ENCODE results near the gene SPTBN5. TPM values are rescaled to one million over a fixed set of nuclear protein-coding genes. Genes with fewer than 3 reads are reported as not detected.

The SPTBN5 gene
- total RNA-seq, 1 donor from 2014 or later = 4.2 TPM

DNA sequence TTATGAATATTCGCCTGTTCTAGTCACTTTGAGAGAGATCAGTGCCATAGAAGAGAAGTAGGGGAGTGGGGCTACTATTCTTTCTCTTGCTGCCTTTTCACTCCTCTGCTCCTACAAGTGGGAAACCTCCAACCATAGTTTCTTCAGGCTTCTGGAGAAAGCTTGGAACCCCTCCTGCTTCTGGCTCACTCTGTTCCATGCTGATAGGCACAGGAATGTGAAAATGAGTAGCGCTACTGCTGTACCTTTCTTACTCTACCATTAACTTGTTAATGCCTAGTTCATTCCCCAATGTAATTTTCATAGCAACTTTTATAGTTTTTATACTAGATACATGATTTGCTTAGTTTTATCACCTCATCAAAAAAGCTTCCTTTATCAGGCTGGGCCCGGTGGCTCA is 92.7 kb downstream of the SPTBN5 start:
- peaks cover 36% of the 10 kb centered on the region for H3K4me1 Mint-ChIP-seq (ENCODE audit: unreplicated experiment)
- no peak overlapping the region for H3K27ac Mint-ChIP-seq
- H3K9me3 Mint-ChIP-seq = no peaks in the 10 kb centered on the region
- peaks cover 6% of the 10 kb centered on the region for H3K36me3 Mint-ChIP-seq
- TF ChIP-seq, protein P1, sequence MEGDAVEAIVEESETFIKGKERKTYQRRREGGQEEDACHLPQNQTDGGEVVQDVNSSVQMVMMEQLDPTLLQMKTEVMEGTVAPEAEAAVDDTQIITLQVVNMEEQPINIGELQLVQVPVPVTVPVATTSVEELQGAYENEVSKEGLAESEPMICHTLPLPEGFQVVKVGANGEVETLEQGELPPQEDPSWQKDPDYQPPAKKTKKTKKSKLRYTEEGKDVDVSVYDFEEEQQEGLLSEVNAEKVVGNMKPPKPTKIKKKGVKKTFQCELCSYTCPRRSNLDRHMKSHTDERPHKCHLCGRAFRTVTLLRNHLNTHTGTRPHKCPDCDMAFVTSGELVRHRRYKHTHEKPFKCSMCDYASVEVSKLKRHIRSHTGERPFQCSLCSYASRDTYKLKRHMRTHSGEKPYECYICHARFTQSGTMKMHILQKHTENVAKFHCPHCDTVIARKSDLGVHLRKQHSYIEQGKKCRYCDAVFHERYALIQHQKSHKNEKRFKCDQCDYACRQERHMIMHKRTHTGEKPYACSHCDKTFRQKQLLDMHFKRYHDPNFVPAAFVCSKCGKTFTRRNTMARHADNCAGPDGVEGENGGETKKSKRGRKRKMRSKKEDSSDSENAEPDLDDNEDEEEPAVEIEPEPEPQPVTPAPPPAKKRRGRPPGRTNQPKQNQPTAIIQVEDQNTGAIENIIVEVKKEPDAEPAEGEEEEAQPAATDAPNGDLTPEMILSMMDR (conservative IDR thresholded peaks at IDR 0.05) = no peak
- no peaks in the 10 kb centered on the region for H3K27me3 Mint-ChIP-seq
- DNase-seq (ENCODE audit: extremely low spot score, unreplicated experiment) = no peak
- H3K4me3 Mint-ChIP-seq = no peak overlapping the region

DNA sequence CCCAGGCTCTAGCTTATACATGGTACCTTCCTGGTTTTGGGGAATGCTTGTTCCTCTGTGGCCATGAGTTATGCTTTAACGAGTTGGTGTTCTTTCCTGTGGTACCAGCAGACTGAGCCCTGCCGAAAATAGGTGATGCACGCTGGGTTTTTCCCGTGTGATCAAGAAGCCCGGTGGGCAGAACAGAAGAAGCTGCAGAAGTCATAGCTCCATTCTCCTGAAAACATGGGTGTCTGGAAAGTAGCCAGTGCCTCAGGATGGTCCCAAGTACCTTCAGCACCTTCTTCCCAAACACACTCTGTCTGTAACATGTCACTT is 94.4 kb downstream of the SPTBN5 start:
- Mint-ChIP-seq H3K9me3 (no peaks in the 10 kb centered on the region), H3K27me3 (no peaks in the 10 kb centered on the region), H3K4me1 (ENCODE audit: unreplicated experiment) (peaks cover 31% of the 10 kb centered on the region), H3K36me3 (peaks cover 10% of the 10 kb centered on the region), H3K27ac (no peak overlapping the region), H3K4me3 (no peak overlapping the region)
- no peak for DNase-seq (ENCODE audit: extremely low spot score, unreplicated experiment)
- TF ChIP-seq, protein P1 (conservative IDR thresholded peaks at IDR 0.05) = no peak

DNA sequence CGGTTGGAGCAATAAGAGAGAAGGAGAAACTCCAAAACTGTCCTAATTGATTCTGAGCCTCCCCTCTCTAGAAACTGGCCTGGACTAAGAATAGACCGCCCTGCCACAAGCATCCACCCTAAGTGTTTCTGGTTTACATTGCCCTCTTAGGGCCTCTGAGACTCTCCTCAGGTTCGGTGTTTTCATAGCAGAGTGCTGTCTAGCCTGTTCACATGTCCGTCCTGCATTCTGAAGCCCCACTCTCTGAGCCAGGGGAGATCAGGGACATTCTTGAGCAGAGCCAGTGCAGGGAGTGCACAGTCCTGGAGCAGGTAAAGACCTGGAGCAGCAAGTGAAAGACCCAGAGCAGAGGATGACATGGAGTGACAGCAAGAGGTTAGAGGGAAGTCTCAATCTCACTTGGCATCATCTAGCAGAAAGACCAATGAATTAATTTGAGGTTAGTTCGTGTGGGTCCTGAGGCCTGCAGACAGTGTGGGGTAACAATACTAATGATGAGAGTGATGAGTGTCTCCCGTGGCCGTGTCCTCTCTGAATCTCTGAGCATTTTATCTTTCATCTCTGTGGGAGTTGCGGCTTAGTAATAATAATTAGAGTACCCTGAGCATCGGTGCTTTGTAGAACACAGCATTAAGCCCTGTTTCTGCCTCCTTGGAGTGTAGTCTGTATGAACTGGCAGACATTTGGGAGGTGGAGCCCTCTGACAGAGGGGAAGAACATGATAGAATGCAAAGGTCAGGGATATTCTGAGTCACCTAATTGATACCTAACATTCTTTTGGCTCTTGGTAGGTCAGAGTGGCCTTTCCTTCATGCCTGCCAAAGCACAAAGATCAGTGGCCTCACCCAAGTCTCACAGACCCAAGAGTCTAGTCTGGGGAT is 95.0 kb downstream of the SPTBN5 start:
- Mint-ChIP-seq H3K27me3 (no peaks in the 10 kb centered on the region), H3K4me3 (no peak overlapping the region), H3K9me3 (no peaks in the 10 kb centered on the region), H3K36me3 (peaks cover 10% of the 10 kb centered on the region), H3K27ac (no peak overlapping the region), H3K4me1 (ENCODE audit: unreplicated experiment) (peaks cover 30% of the 10 kb centered on the region)
- TF ChIP-seq, protein P1 (conservative IDR thresholded peaks at IDR 0.05) = no peak
- no peak for DNase-seq (ENCODE audit: extremely low spot score, unreplicated experiment)

Small RNA genes within 50 kb of the gene (microRNA-seq; reads per million reads assigned to microRNA genes)
- gene MIR4310 = not detected

Other genes starting within 250 kb of the SPTBN5 start
- gene MGA, start 233.6 kb downstream of the SPTBN5 start, total RNA-seq (ENCODE audit: low replicate concordance) = 45.4 and 54.9 TPM in 2 replicates
- 21.1 and 34.8 TPM in 2 replicates for gene MAPKBP1, start 119.6 kb downstream of the SPTBN5 start, total RNA-seq (ENCODE audit: low replicate concordance)
- 29.0 and 51.7 TPM in 2 replicates for gene JMJD7, start 66.0 kb downstream of the SPTBN5 start, total RNA-seq (ENCODE audit: low replicate concordance)
- gene PLA2G4B, start 55.2 kb downstream of the SPTBN5 start, total RNA-seq (ENCODE audit: low replicate concordance) = 17.7 and 19.9 TPM in 2 replicates
- gene EHD4, start 78.5 kb upstream of the SPTBN5 start, total RNA-seq (ENCODE audit: low replicate concordance) = 18.8 and 25.2 TPM in 2 replicates
- 0.12 TPM in 1 of 2 replicates, not detected in the other for gene PLA2G4E, start 127.0 kb upstream of the SPTBN5 start, total RNA-seq (ENCODE audit: low replicate concordance)
- not detected in 2 replicates for gene PLA2G4D, start 200.5 kb upstream of the SPTBN5 start, total RNA-seq (ENCODE audit: low replicate concordance)